ENCODE data around the gene EHD4. TPM values are rescaled to one million over a fixed set of nuclear protein-coding genes. Genes with fewer than 3 reads are reported as not detected.

EHD4 gene
- total and polyA plus RNA-seq, 9 of the 15 experiments (the other 6 are each of a cell fraction or from before 2014, with no cell fraction given) = 0.89 to 10.3 (median 6.4) TPM

DNA sequence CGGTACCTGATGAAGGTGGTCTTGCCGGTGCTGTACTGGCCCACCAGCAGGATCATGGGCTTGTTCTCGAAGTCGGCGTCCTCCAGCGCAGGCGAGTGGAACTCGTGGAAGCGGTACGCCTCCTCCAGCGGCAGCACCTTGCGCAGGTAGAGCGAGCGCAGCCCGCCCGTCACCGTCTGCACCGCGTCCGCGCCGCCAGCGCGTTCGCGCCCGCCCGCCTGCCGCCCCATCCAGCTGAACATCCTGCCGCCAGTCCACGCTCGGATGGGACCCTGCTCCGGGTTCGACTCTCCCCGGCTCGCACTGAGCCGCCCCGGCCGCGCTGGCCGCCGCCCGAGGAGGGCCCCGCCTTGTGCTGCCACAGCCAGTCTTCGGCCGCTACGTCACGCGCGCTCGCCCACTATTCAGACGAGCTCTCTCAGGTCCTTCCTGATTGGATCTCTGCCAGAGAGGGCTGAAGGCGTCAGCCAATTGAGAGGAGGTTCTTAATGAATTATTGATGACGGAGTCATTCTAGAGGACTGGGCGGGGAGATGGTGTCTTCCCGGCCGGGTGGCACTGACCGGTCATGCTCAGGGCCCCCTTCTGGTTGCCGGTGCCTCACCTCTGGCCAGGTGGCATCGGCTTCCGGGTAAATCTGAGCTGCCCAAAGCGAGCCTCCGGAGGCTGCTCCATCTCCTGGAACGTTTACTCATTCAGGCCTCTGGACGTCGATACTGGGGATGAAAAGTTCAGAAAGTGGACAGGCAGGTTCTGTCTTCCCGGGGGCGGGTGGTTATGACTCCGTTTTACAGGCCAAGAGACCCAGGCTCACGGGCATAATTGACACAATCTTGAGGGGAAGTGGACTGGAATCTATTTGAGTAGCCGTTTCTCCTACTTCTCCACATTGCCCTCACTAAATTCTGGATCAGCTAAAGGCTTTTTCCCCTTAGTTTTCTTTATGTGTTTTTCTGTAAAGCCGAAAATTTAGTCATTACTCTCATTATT, at the start of gene EHD4 (continued):
- TF ChIP-seq, protein P1, sequence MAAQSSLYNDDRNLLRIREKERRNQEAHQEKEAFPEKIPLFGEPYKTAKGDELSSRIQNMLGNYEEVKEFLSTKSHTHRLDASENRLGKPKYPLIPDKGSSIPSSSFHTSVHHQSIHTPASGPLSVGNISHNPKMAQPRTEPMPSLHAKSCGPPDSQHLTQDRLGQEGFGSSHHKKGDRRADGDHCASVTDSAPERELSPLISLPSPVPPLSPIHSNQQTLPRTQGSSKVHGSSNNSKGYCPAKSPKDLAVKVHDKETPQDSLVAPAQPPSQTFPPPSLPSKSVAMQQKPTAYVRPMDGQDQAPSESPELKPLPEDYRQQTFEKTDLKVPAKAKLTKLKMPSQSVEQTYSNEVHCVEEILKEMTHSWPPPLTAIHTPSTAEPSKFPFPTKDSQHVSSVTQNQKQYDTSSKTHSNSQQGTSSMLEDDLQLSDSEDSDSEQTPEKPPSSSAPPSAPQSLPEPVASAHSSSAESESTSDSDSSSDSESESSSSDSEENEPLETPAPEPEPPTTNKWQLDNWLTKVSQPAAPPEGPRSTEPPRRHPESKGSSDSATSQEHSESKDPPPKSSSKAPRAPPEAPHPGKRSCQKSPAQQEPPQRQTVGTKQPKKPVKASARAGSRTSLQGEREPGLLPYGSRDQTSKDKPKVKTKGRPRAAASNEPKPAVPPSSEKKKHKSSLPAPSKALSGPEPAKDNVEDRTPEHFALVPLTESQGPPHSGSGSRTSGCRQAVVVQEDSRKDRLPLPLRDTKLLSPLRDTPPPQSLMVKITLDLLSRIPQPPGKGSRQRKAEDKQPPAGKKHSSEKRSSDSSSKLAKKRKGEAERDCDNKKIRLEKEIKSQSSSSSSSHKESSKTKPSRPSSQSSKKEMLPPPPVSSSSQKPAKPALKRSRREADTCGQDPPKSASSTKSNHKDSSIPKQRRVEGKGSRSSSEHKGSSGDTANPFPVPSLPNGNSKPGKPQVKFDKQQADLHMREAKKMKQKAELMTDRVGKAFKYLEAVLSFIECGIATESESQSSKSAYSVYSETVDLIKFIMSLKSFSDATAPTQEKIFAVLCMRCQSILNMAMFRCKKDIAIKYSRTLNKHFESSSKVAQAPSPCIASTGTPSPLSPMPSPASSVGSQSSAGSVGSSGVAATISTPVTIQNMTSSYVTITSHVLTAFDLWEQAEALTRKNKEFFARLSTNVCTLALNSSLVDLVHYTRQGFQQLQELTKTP (IDR thresholded peaks at IDR 0.05; ENCODE audit: low read depth in 1 of 2, partially characterized antibody in 2 of 2) = no peak
- TF ChIP-seq SIN3A (IDR thresholded peaks at IDR 0.05; ENCODE audit: borderline replicate concordance in 2 of 2, control insufficient read depth in 1 of 2, low read depth in 2 of 2, low read length in 2 of 2) (peak; percentile 24 to 25; a peak in 1 of 4 replicates), ZNF407 (IDR thresholded peaks at IDR 0.05; ENCODE audit: low read depth) (no peak), HDAC3 (IDR thresholded peaks at IDR 0.05; ENCODE audit: borderline replicate concordance, partially characterized antibody) (no peak), RNF2 (IDR thresholded peaks at IDR 0.05) (no peak), NCOA4 (IDR thresholded peaks at IDR 0.05; ENCODE audit: partially characterized antibody) (no peak), HIVEP1 (CRISPR knock-in tag; IDR thresholded peaks at IDR 0.05) (no peak), VEZF1 (CRISPR knock-in tag; IDR thresholded peaks at IDR 0.05) (peak; percentile 58)
- TF ChIP-seq, protein P2, sequence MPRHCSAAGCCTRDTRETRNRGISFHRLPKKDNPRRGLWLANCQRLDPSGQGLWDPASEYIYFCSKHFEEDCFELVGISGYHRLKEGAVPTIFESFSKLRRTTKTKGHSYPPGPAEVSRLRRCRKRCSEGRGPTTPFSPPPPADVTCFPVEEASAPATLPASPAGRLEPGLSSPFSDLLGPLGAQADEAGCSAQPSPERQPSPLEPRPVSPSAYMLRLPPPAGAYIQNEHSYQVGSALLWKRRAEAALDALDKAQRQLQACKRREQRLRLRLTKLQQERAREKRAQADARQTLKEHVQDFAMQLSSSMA (CRISPR knock-in tag; IDR thresholded peaks at IDR 0.05) = no peak

All from K562 (cell line).